Caco-2 (cell line): Measurements from ENCODE around the gene RPS6KA4. TPM values are rescaled to one million over a fixed set of nuclear protein-coding genes. Genes with fewer than 3 reads are reported as not detected.

Source experiments
- BruUV-seq: library from RNA; stranded (reverse); fragments of 400-500 nt; replicated peaks from 2 replicates; lab custom pipeline; 2021; lab: Mats Ljungman, UMichigan
- CTCF ChIA-PET: fragments of 300-600 bp; sonication (Branson Sonifier 250); formaldehyde crosslinking; loops from one replicate; lab custom pipeline; 2022; ENCODE audit warnings: antibody characterized with exemption; lab: Charles Lee
- POLR2A ChIA-PET: fragments of 300-600 bp; sonication (Branson Sonifier 250); formaldehyde crosslinking; loops from one replicate; lab custom pipeline; 2022; ENCODE audit warnings: antibody characterized with exemption; lab: Charles Lee
- DNase-seq, 2 experiments: peaks; one replicate each; pipeline versions ENCODE4 v3.0.0 to v3.0.0-alpha.2; 2020 to 2022
- H3K27me3 ChIP-seq: replicated peaks from 2 replicates; pipeline ENCODE4 v1.6.0; 2011; ENCODE audit warnings: low read length; ENCODE audit not compliant: control insufficient read depth, insufficient read depth
- H3K36me3 ChIP-seq: 2 replicates; pipeline ENCODE4 v1.5.1; 2011; ENCODE audit warnings: low read length; ENCODE audit not compliant: control insufficient read depth, insufficient read depth
- H3K4me1 ChIP-seq: fragments of 250-450 bp; sonication (Bioruptor Pico); 2 replicates; pipeline ENCODE4 v1.5.1; 2020; ENCODE audit warnings: mild to moderate bottlenecking
- H3K4me3 ChIP-seq: 2 replicates; pipeline ENCODE4 v1.5.1; 2011; ENCODE audit warnings: low read depth, mild to moderate bottlenecking, control low read depth, low read length
- H3K9me3 ChIP-seq: fragments of 250-450 bp; sonication (Bioruptor Pico); 2 replicates; pipeline ENCODE4 v1.5.1; 2020; ENCODE audit warnings: mild to moderate bottlenecking, moderate library complexity
- H3K27ac Mint-ChIP-seq: one replicate; pipeline ENCODE4 v1.8.0; 2022; ENCODE audit warnings: mixed read lengths; ENCODE audit not compliant: unreplicated experiment
- H3K27me3 Mint-ChIP-seq: one replicate; pipeline ENCODE4 v1.8.0; 2022; ENCODE audit warnings: mixed read lengths; ENCODE audit not compliant: insufficient read depth, unreplicated experiment
- H3K36me3 Mint-ChIP-seq: one replicate; pipeline ENCODE4 v1.8.0; 2022; ENCODE audit warnings: mild to moderate bottlenecking, mixed read lengths; ENCODE audit not compliant: insufficient read depth, unreplicated experiment
- H3K4me1 Mint-ChIP-seq: one replicate; pipeline ENCODE4 v1.8.0; 2022; ENCODE audit warnings: low read depth, mixed read lengths; ENCODE audit not compliant: unreplicated experiment
- H3K4me3 Mint-ChIP-seq: one replicate; pipeline ENCODE4 v1.8.0; 2022; ENCODE audit warnings: mild to moderate bottlenecking, moderate library complexity, mixed read lengths; ENCODE audit not compliant: unreplicated experiment
- H3K9me3 Mint-ChIP-seq: one replicate; pipeline ENCODE4 v1.8.0; 2022; ENCODE audit warnings: mixed read lengths; ENCODE audit not compliant: unreplicated experiment
- intact Hi-C: fragments of 100-400 bp; cut with micrococcal nuclease; formaldehyde crosslinking; loops from one replicate; pipeline ENCODE4 v1.10.0; 2022; ENCODE audit not compliant: unreplicated experiment
- total RNA-seq: library from RNA; stranded (reverse); gene quantifications from 2 replicates; pipeline ENCODE4 v1.2.3, GENCODE V29; 2022
- TF ChIP-seq, protein P1 (sequence below), 2 experiments: fragments of 200-600 bp in 1 of 2; IDR thresholded peaks; 1 replicate in 1 of 2; 2 replicates in 1 of 2; pipeline versions ENCODE4 v1.5.1 to v1.8.0; 2011 to 2022; ENCODE audit warnings: antibody characterized with exemption in 1 of 2, control low read depth in 1 of 2, inconsistent platforms in 1 of 2, low read depth in 1 of 2, low read length in 1 of 2, mild to moderate bottlenecking in 1 of 2, moderate library complexity in 1 of 2; ENCODE audit not compliant: insufficient read depth in 1 of 2, severe bottlenecking in 1 of 2, unreplicated experiment in 1 of 2

RPS6KA4 gene
- total RNA-seq, 1 experiment from 2014 or later, result 95.7 TPM

DNA sequence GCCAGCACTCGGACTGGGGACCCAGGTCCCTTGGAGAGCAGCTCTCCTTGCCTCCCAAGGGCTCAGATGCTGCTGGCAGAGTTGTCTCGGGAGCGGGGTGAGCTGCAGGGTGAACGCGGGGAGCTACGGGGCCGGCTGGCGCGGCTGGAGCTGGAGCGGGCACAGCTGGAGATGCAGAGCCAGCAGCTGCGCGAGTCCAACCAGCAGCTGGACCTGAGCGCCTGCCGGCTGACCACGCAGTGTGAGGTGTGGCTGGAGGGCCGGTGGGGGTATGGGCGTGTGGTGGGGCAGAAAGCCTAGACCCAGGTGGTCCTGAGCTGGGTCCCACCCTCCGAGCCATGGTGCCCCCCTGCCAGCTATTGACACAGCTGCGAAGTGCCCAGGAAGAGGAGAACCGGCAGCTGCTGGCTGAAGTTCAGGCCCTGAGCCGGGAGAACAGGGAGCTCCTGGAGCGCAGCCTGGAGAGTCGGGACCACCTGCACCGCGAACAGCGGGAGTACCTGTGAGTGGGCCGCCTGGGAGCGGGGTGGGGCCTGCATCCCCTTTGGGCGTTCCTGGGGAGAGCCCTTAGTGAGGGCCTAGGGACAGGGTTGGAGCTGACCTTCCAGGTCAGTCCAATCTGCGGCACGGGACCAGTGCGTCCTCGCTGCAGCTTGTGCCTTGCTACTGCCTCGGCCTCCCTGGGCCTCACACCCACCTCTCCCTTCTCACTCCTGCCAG is 5.8 kb upstream of the RPS6KA4 start:
- H3K36me3 ChIP-seq, result no peaks in the 10 kb centered on the region
- DNase-seq, result no peak
- H3K4me1 ChIP-seq, result peaks cover 27% of the 10 kb centered on the region
- no peaks in the 10 kb centered on the region for H3K9me3 ChIP-seq
- H3K27me3 Mint-ChIP-seq, result no peaks in the 10 kb centered on the region
- no peaks in the 10 kb centered on the region for H3K27me3 ChIP-seq
- ChIA-PET CTCF (interaction anchor here (0.5 to 6.1 kb wide), 7 partner anchors 22 to 300 kb away, joined by 3 to 274 read pairs (median 3); partner anchors contain the start of genes ESRRA, PRDX5 and TRMT112), POLR2A (interaction anchor here (1.4 kb wide), 1 partner anchor 35 kb away, joined by 6 read pairs; the partner anchor contains the start of gene PRDX5)
- BruUV-seq, result no TSS peak
- H3K4me3 Mint-ChIP-seq, result no peak overlapping the region
- peaks cover 20% of the 10 kb centered on the region for H3K4me1 Mint-ChIP-seq
- no peaks in the 10 kb centered on the region for H3K9me3 Mint-ChIP-seq
- no peak overlapping the region for H3K27ac Mint-ChIP-seq
- intact Hi-C loops, result loop anchor here (10.0 kb wide), 1 partner anchor 302 kb away; no protein-coding TSS in a partner anchor
- H3K4me3 ChIP-seq, result no peak overlapping the region
- TF ChIP-seq, protein P1, sequence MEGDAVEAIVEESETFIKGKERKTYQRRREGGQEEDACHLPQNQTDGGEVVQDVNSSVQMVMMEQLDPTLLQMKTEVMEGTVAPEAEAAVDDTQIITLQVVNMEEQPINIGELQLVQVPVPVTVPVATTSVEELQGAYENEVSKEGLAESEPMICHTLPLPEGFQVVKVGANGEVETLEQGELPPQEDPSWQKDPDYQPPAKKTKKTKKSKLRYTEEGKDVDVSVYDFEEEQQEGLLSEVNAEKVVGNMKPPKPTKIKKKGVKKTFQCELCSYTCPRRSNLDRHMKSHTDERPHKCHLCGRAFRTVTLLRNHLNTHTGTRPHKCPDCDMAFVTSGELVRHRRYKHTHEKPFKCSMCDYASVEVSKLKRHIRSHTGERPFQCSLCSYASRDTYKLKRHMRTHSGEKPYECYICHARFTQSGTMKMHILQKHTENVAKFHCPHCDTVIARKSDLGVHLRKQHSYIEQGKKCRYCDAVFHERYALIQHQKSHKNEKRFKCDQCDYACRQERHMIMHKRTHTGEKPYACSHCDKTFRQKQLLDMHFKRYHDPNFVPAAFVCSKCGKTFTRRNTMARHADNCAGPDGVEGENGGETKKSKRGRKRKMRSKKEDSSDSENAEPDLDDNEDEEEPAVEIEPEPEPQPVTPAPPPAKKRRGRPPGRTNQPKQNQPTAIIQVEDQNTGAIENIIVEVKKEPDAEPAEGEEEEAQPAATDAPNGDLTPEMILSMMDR (IDR thresholded peaks at IDR 0.05; ENCODE audit: insufficient read depth in 1 of 2, low read depth in 1 of 2, low read length in 1 of 2, severe bottlenecking in 1 of 2, unreplicated experiment in 1 of 2), result no peak
- no peaks in the 10 kb centered on the region for H3K36me3 Mint-ChIP-seq

DNA sequence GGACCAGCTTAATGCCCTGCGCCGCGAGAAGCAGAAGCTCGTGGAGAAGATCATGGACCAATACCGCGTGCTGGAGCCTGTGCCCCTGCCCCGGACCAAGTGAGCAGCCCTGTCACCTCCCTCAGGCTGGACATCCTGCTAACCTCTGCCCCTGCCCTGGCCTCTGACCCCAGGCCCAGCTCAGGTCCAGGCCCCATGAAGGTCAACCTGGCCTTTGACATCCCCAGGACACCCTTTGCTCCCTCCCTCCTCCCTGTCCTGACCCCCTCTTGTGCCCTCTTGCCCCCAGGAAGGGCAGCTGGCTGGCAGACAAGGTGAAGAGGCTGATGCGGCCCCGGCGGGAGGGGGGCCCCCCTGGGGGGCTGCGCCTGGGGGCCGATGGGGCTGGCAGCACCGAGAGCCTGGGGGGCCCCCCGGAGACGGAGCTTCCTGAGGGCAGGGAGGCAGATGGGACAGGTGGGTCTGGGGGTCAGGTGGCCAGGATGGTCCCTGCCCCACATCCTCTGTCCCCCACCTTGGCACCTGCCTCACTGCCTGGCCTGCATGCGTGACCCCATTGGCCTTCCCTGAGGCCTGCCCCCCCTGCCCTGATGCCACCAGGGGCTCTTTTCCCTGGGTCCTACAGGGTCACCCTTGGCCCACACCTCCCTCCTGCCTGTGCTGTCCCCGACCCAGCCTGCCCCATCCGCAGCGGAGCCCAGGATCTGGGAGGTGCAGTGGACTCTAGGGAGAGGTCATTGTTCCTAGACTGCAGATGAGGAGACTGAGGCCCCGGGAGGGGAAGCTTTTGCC is 5.1 kb upstream of the RPS6KA4 start:
- no peaks in the 10 kb centered on the region for H3K27me3 Mint-ChIP-seq
- Histone ChIP-seq H3K36me3 (no peaks in the 10 kb centered on the region), H3K9me3 (no peaks in the 10 kb centered on the region), H3K4me1 (peaks cover 32% of the 10 kb centered on the region), H3K4me3 (no peak overlapping the region), H3K27me3 (no peaks in the 10 kb centered on the region)
- DNase-seq, result no peak
- H3K4me3 Mint-ChIP-seq, result no peak overlapping the region
- ChIA-PET POLR2A (interaction anchor here (1.4 to 1.5 kb wide), 2 partner anchors 36 to 37 kb away, joined by 6 to 43 read pairs; partner anchors contain the start of genes PRDX5 and TRMT112), CTCF (interaction anchor here (0.5 to 6.1 kb wide), 15 partner anchors 15 to 299 kb away, joined by 3 to 274 read pairs (median 9); partner anchors contain the start of genes CATSPERZ, ESRRA, PRDX5 and TRMT112)
- peaks cover 23% of the 10 kb centered on the region for H3K4me1 Mint-ChIP-seq
- no TSS peak for BruUV-seq
- H3K9me3 Mint-ChIP-seq, result no peaks in the 10 kb centered on the region
- intact Hi-C loops, result loop anchor here (10.0 kb wide), 1 partner anchor 301 kb away; no protein-coding TSS in a partner anchor
- H3K27ac Mint-ChIP-seq, result no peak overlapping the region
- H3K36me3 Mint-ChIP-seq, result no peaks in the 10 kb centered on the region
- TF ChIP-seq, protein P1 (IDR thresholded peaks at IDR 0.05; ENCODE audit: insufficient read depth in 1 of 2, low read depth in 1 of 2, low read length in 1 of 2, severe bottlenecking in 1 of 2, unreplicated experiment in 1 of 2), result no peak
